Karpas-422 (cell line): ENCODE data around the gene NLRP14. TPM values are rescaled to one million over a fixed set of nuclear protein-coding genes. Genes with fewer than 3 reads are reported as not detected.

Experiments
- DNase-seq: peaks from one replicate; pipeline ENCODE4 v3.0.0-alpha.2; 2015
- H2AFZ ChIP-seq: fragments of 200-600 bp; sonication (generic); 2 replicates; pipeline ENCODE4 v1.6.1; 2014; ENCODE audit warnings: antibody characterized with exemption, low read length, mixed read lengths
- H3K27ac ChIP-seq: fragments of 200-600 bp; sonication (generic); 2 replicates; pipeline ENCODE4 v1.5.1; 2014; ENCODE audit warnings: mild to moderate bottlenecking, low read length, moderate library complexity
- H3K27me3 ChIP-seq: fragments of 200-600 bp; sonication (generic); 2 replicates; pipeline ENCODE4 v1.6.1; 2014; ENCODE audit warnings: low read length, mixed read lengths
- H3K36me3 ChIP-seq: fragments of 200-600 bp; sonication (generic); 2 replicates; pipeline ENCODE4 v1.6.1; 2014; ENCODE audit warnings: low read length, mixed read lengths; ENCODE audit not compliant: insufficient read depth
- H3K4me1 ChIP-seq: fragments of 200-600 bp; sonication (generic); 2 replicates; pipeline ENCODE4 v1.6.1; 2014; ENCODE audit warnings: mild to moderate bottlenecking, low read length, mixed read lengths
- H3K4me2 ChIP-seq: fragments of 200-600 bp; sonication (generic); 2 replicates; pipeline ENCODE4 v1.6.1; 2014; ENCODE audit warnings: low read length, low read depth, mild to moderate bottlenecking; ENCODE audit not compliant: poor library complexity, severe bottlenecking
- H3K4me3 ChIP-seq: fragments of 200-600 bp; sonication (generic); 2 replicates; pipeline ENCODE4 v1.5.1; 2014; ENCODE audit warnings: mild to moderate bottlenecking, antibody characterized with exemption, low read length, mixed read lengths
- H3K79me2 ChIP-seq: fragments of 200-600 bp; sonication (generic); 2 replicates; pipeline ENCODE4 v1.6.1; 2014; ENCODE audit warnings: mild to moderate bottlenecking, low read length, mixed read lengths
- H3K9ac ChIP-seq: fragments of 200-600 bp; sonication (generic); 2 replicates; pipeline ENCODE4 v1.6.0; 2014; ENCODE audit warnings: low read length
- H3K9me2 ChIP-seq: fragments of 200-600 bp; sonication (generic), shearing (Covaris generic); replicated peaks from 2 replicates; pipeline ENCODE4 v1.6.0; 2014; ENCODE audit warnings: mild to moderate bottlenecking, low read length, moderate library complexity; ENCODE audit not compliant: insufficient read depth
- H3K9me3 ChIP-seq: fragments of 300-700, 200-600 bp; sonication (generic); 2 replicates; pipeline ENCODE4 v1.6.1; 2014; ENCODE audit warnings: low read length, mixed read lengths
- H4K20me1 ChIP-seq: fragments of 200-600 bp; sonication (generic); 2 replicates; pipeline ENCODE4 v1.6.1; 2014; ENCODE audit warnings: mild to moderate bottlenecking, antibody characterized with exemption, low read length, low read depth; ENCODE audit not compliant: insufficient read depth
- total RNA-seq: library from RNA; depleted of rRNA; stranded (reverse); fragments of >200 nt; shearing (Covaris generic); gene quantifications from 2 replicates; pipeline ENCODE4 v1.2.3, GENCODE V29; 2014; ENCODE audit warnings: low replicate concordance; rRNA removed

The NLRP14 gene
- total RNA-seq, 1 experiment from 2014 or later, result 0.19 TPM

- Histone ChIP-seq H3K4me1 (no peaks in the 10 kb centered on the region), H3K79me2 (no peaks in the 10 kb centered on the region), H3K27me3 (no peaks in the 10 kb centered on the region), H3K36me3 (no peaks in the 10 kb centered on the region), H2AFZ (no peak overlapping the region), H3K9me2 (no peaks in the 10 kb centered on the region), H3K4me3 (no peak overlapping the region), H3K9me3 (no peaks in the 10 kb centered on the region), H3K27ac (no peak overlapping the region), H3K4me2 (no peak overlapping the region), H3K9ac (no peak overlapping the region), H4K20me1 (no peaks in the 10 kb centered on the region)
- DNase-seq, result no peak
Observed at GRCh38 chr11:7115780-7116179, 95.5 kb downstream of the NLRP14 start.

- H2AFZ ChIP-seq, result no peak overlapping the region
- DNase-seq, result no peak
- no peaks in the 10 kb centered on the region for H3K36me3 ChIP-seq
Observed at GRCh38 chr11:7116370-7116769, 96.1 kb downstream of the NLRP14 start.

More at GRCh38 chr11:7116370-7116769, 96.1 kb downstream of the NLRP14 start:
- H3K4me1 ChIP-seq, result no peaks in the 10 kb centered on the region
- H3K9me3 ChIP-seq, result no peaks in the 10 kb centered on the region
- no peaks in the 10 kb centered on the region for H3K79me2 ChIP-seq
- no peak overlapping the region for H3K9ac ChIP-seq
- H3K27ac ChIP-seq, result no peak overlapping the region
- H3K27me3 ChIP-seq, result no peaks in the 10 kb centered on the region
- H3K9me2 ChIP-seq, result no peaks in the 10 kb centered on the region
- no peak overlapping the region for H3K4me3 ChIP-seq
- no peaks in the 10 kb centered on the region for H4K20me1 ChIP-seq
- H3K4me2 ChIP-seq, result no peak overlapping the region

Other genes starting within 250 kb of the NLRP14 start
- 0.22 and 0.48 TPM in 2 replicates for gene OR2AG2, start 248.5 kb upstream of the NLRP14 start, total RNA-seq
- not detected in 2 replicates for gene OR2AG1, start 237.5 kb upstream of the NLRP14 start, total RNA-seq
- gene OR6A2, start 220.8 kb upstream of the NLRP14 start, total RNA-seq, result 0.54 and 2.9 TPM in 2 replicates
- not detected in 2 replicates for gene OR10A5, start 174.8 kb upstream of the NLRP14 start, total RNA-seq
- gene OR10A2, start 157.4 kb upstream of the NLRP14 start, total RNA-seq, result not detected in 2 replicates
- not detected in 2 replicates for gene OR10A4, start 143.9 kb upstream of the NLRP14 start, total RNA-seq
- 0.36 and 0.71 TPM in 2 replicates for gene OR2D2, start 128.0 kb upstream of the NLRP14 start, total RNA-seq
- gene OR2D3, start 99.5 kb upstream of the NLRP14 start, total RNA-seq, result not detected in 2 replicates
- gene ZNF215, start 94.1 kb upstream of the NLRP14 start, total RNA-seq, result 12.3 and 26.9 TPM in 2 replicates
- gene ZNF214, start 133 bp upstream of the NLRP14 start, total RNA-seq, result not detected in 2 replicates
- gene RBMXL2, start 68.5 kb downstream of the NLRP14 start, total RNA-seq, result 0.14 TPM in 1 of 2 replicates, not detected in the other
- gene SYT9, start 231.4 kb downstream of the NLRP14 start, total RNA-seq, result not detected in 2 replicates